ENCODE data around the gene PCDH9. TPM values are rescaled to one million over a fixed set of nuclear protein-coding genes. Genes with fewer than 3 reads are reported as not detected.

Gene PCDH9
- total RNA-seq, 2 donors from 2014 or later = 0.44 to 1.0 TPM

- no peak overlapping the region for H3K27ac ChIP-seq
- intact Hi-C loops (cut with DNase I) = no loop called here
- no peak for DNase-seq
- no peak overlapping the region for H3K4me3 ChIP-seq
- TF ChIP-seq CTCF (IDR thresholded peaks at IDR 0.05) = no peak
- no peaks in the 10 kb centered on the region for H3K9me3 ChIP-seq
- no peaks in the 10 kb centered on the region for H3K27me3 ChIP-seq
- H3K9ac ChIP-seq (ENCODE audit: low read depth in 2 of 2, low read length in 2 of 2) = no peak overlapping the region
- no peaks in the 10 kb centered on the region for H3K4me1 ChIP-seq
- no peaks in the 10 kb centered on the region for H3K36me3 ChIP-seq
Observed at GRCh38 chr13:67048084-67048820, 181.9 kb downstream of the PCDH9 start.

GRCh38 chr13:67045357-67045756 lies 184.8 kb downstream of the PCDH9 start:
- H3K4me3 ChIP-seq = no peak overlapping the region
- H3K4me1 ChIP-seq = no peaks in the 10 kb centered on the region
- no peak overlapping the region for H3K9ac ChIP-seq (ENCODE audit: low read depth in 2 of 2, low read length in 2 of 2)
- no peaks in the 10 kb centered on the region for H3K36me3 ChIP-seq
- intact Hi-C loops (cut with DNase I) = no loop called here
- no peaks in the 10 kb centered on the region for H3K27me3 ChIP-seq
- no peak for TF ChIP-seq CTCF (IDR thresholded peaks at IDR 0.05)
- no peak for DNase-seq
- H3K27ac ChIP-seq = no peak overlapping the region
- no peaks in the 10 kb centered on the region for H3K9me3 ChIP-seq

- no peaks in the 10 kb centered on the region for H3K36me3 ChIP-seq
- H3K9me3 ChIP-seq = no peaks in the 10 kb centered on the region
- H3K27ac ChIP-seq = no peak overlapping the region
- DNase-seq = no peak
- no peak overlapping the region for H3K9ac ChIP-seq (ENCODE audit: low read depth in 2 of 2, low read length in 2 of 2)
- H3K27me3 ChIP-seq = no peaks in the 10 kb centered on the region
- intact Hi-C loops (cut with DNase I) = no loop called here
- no peak overlapping the region for H3K4me3 ChIP-seq
- H3K4me1 ChIP-seq = no peaks in the 10 kb centered on the region
- TF ChIP-seq CTCF (IDR thresholded peaks at IDR 0.05) = no peak
Observed at GRCh38 chr13:67043901-67044300, 186.2 kb downstream of the PCDH9 start.

- DNase-seq = no peak
- H3K36me3 ChIP-seq = no peaks in the 10 kb centered on the region
- H3K4me3 ChIP-seq = no peak overlapping the region
- intact Hi-C loops (cut with DNase I) = no loop called here
- no peaks in the 10 kb centered on the region for H3K27me3 ChIP-seq
- TF ChIP-seq CTCF (IDR thresholded peaks at IDR 0.05) = no peak
- H3K9me3 ChIP-seq = no peaks in the 10 kb centered on the region
- no peaks in the 10 kb centered on the region for H3K4me1 ChIP-seq
- H3K9ac ChIP-seq (ENCODE audit: low read depth in 2 of 2, low read length in 2 of 2) = no peak overlapping the region
- H3K27ac ChIP-seq = no peak overlapping the region
Observed at GRCh38 chr13:67042556-67042955, 187.6 kb downstream of the PCDH9 start.

- H3K27me3 ChIP-seq = no peaks in the 10 kb centered on the region
Observed at GRCh38 chr13:67036699-67037457, 193.3 kb downstream of the PCDH9 start.

More at GRCh38 chr13:67036699-67037457, 193.3 kb downstream of the PCDH9 start:
- intact Hi-C loops (cut with DNase I) = no loop called here
- H3K4me1 ChIP-seq = no peaks in the 10 kb centered on the region
- H3K9me3 ChIP-seq = no peaks in the 10 kb centered on the region
- H3K9ac ChIP-seq (ENCODE audit: low read depth in 2 of 2, low read length in 2 of 2) = no peak overlapping the region
- no peak overlapping the region for H3K4me3 ChIP-seq
- TF ChIP-seq CTCF (IDR thresholded peaks at IDR 0.05) = no peak
- no peaks in the 10 kb centered on the region for H3K36me3 ChIP-seq
- DNase-seq = no peak
- no peak overlapping the region for H3K27ac ChIP-seq
